Stimulated activated CD4-positive, alpha-beta T cell treated with anti-CD3 and anti-CD28 coated beads, Interleukin-4, amount 100 ng/mL, for 1 hour (primary cell): ENCODE measurements around the gene WSB2.

ENCODE experiments used
- DNase-seq: peaks from one replicate; pipeline ENCODE4 v3.0.0-alpha.2; 2020

The WSB2 gene

DNA sequence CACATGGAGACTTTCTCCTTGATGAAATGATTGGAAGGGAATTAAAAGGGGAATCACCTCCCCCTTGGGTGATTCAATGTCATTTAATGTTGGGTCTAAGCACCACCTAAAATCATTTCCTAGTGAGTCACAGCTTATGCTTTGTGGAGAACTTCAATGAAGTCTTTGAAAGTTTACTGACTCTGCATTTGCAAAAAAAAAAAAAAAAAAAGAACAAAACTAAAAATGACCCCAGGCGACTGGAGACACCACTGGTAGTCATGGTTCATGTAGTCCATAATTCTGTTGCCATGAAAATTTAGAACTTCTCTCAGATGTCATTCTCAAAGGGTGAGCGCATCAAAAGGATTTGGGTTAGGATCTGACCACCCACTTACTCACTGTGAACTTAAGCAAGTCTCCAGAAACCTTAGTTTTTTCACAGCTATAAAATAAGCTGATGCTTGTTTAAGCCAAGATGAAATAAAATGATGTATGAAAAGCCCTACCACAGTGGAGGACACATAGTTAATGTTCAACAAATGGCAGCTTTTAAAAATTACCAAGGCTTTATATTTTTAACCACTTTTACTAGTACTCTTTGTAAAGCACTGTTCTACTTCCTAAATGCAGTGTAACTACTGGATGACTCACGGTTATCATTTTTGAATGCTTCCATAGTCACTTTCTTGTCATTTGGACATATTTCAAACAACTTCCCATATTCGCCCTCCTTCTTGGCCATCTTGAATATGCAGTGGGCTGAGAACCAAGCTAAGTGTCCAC lies 74.1 kb downstream of the WSB2 start:
- no peak for DNase-seq

GRCh38 chr12:117985182-117985581 lies 75.8 kb downstream of the WSB2 start:
- no peak for DNase-seq
